Femur (tissue), 1 donor: ENCODE data around the gene DRD3.

Experiments
- DNase-seq: peaks from one replicate; pipeline ENCODE4 v3.0.0-alpha.2; 2017

DRD3 gene

GRCh38 chr3:114178770-114179368, at the start of gene DRD3:
Gene DRD3, minus strand, starts transcription at chr3:114179052. Its CDS starts 7,060 bp downstream, at chr3:114171992.
- DNase-seq = peak; percentile 52

GRCh38 chr3:114227076-114227475, 48.2 kb upstream of the DRD3 start:
- DNase-seq = no peak

- DNase-seq = no peak
Measured at GRCh38 chr3:114226313-114226712, 47.5 kb upstream of the DRD3 start.

GRCh38 chr3:114223143-114223542, 44.3 kb upstream of the DRD3 start:
- DNase-seq = no peak

GRCh38 chr3:114221881-114222264, 43.0 kb upstream of the DRD3 start:
- no peak for DNase-seq

- DNase-seq = no peak
Measured at GRCh38 chr3:114221165-114221880, 42.5 kb upstream of the DRD3 start.

GRCh38 chr3:114219741-114220140, 40.9 kb upstream of the DRD3 start:
- no peak for DNase-seq

- no peak for DNase-seq
Measured at GRCh38 chr3:114218578-114219185, 39.8 kb upstream of the DRD3 start.

- DNase-seq = no peak
Measured at GRCh38 chr3:114218006-114218405, 39.2 kb upstream of the DRD3 start.

- DNase-seq = no peak
Measured at GRCh38 chr3:114217266-114217665, 38.4 kb upstream of the DRD3 start.

GRCh38 chr3:114216186-114216970, 37.5 kb upstream of the DRD3 start:
- no peak for DNase-seq

- DNase-seq = no peak
Measured at GRCh38 chr3:114214542-114215341, 35.9 kb upstream of the DRD3 start.

GRCh38 chr3:114213627-114214541, 35.0 kb upstream of the DRD3 start:
- DNase-seq = peak; percentile 20

- DNase-seq = no peak
Measured at GRCh38 chr3:114213292-114213626, 34.4 kb upstream of the DRD3 start.

GRCh38 chr3:114212646-114213045, 33.8 kb upstream of the DRD3 start:
- DNase-seq = no peak

GRCh38 chr3:114207768-114208167, 28.9 kb upstream of the DRD3 start:
- no peak for DNase-seq

GRCh38 chr3:114206342-114206741, 27.5 kb upstream of the DRD3 start:
- DNase-seq = no peak

- no peak for DNase-seq
Measured at GRCh38 chr3:114205541-114205940, 26.7 kb upstream of the DRD3 start.

- no peak for DNase-seq
Measured at GRCh38 chr3:114194750-114195149, 15.9 kb upstream of the DRD3 start.

- DNase-seq = no peak
Measured at GRCh38 chr3:114192136-114192535, 13.3 kb upstream of the DRD3 start.

GRCh38 chr3:114186501-114186900, 7.6 kb upstream of the DRD3 start:
- DNase-seq = no peak

- no peak for DNase-seq
Measured at GRCh38 chr3:114179575-114179974, 723 bp upstream of the DRD3 start.
